Fibroblast of skin of back (primary cell): ENCODE results near the gene FFAR2.
"Not testable (repeated sequence)": the region's sequence is repeated elsewhere in the genome, so short reads cannot be mapped to it uniquely, and the experiment has no call there.

ENCODE experiments used
- DNase-seq: peaks from one replicate; pipeline ENCODE4 v3.0.0-alpha.2; 2013

Gene FFAR2

GRCh38 chr19:35457173-35457572 lies 9.1 kb downstream of the FFAR2 start:
- DNase-seq: no peak

GRCh38 chr19:35458192-35458591 lies 10.1 kb downstream of the FFAR2 start:
- DNase-seq: no peak

- no peak for DNase-seq
These were observed 10.8 kb downstream of the FFAR2 start for GRCh38 chr19:35458731-35459391.

GRCh38 chr19:35459414-35460082 lies 11.5 kb downstream of the FFAR2 start:
- no peak for DNase-seq

- no peak for DNase-seq
These were observed 12.6 kb downstream of the FFAR2 start for GRCh38 chr19:35460608-35461007.

GRCh38 chr19:35461060-35461459 lies 13.0 kb downstream of the FFAR2 start:
- no peak for DNase-seq

GRCh38 chr19:35461788-35462187 lies 13.7 kb downstream of the FFAR2 start:
- DNase-seq: not testable (repeated sequence)

GRCh38 chr19:35462476-35462953 lies 14.5 kb downstream of the FFAR2 start:
- DNase-seq: no peak

GRCh38 chr19:35462956-35463355 lies 14.9 kb downstream of the FFAR2 start:
- DNase-seq: not testable (repeated sequence)

- no peak for DNase-seq
These were observed 18.2 kb downstream of the FFAR2 start for GRCh38 chr19:35466259-35466658.

- DNase-seq: no peak
These were observed 20.6 kb downstream of the FFAR2 start for GRCh38 chr19:35468637-35469036.

GRCh38 chr19:35470128-35470527 lies 22.1 kb downstream of the FFAR2 start:
- DNase-seq: no peak

- DNase-seq: not testable (repeated sequence)
These were observed 23.0 kb downstream of the FFAR2 start for GRCh38 chr19:35471075-35471474.

GRCh38 chr19:35471946-35472345 lies 23.9 kb downstream of the FFAR2 start:
- no peak for DNase-seq

- no peak for DNase-seq
These were observed 26.0 kb downstream of the FFAR2 start for GRCh38 chr19:35474104-35474503.

- DNase-seq: not testable (repeated sequence)
These were observed 26.5 kb downstream of the FFAR2 start for GRCh38 chr19:35474594-35474993.

- DNase-seq: no peak
These were observed 28.1 kb downstream of the FFAR2 start for GRCh38 chr19:35476149-35476548.

- DNase-seq: no peak
These were observed 31.0 kb downstream of the FFAR2 start for GRCh38 chr19:35478794-35479677.

GRCh38 chr19:35483089-35483488 lies 35.0 kb downstream of the FFAR2 start:
- DNase-seq: no peak

- no peak for DNase-seq
These were observed 36.4 kb downstream of the FFAR2 start for GRCh38 chr19:35484252-35485036.

GRCh38 chr19:35486268-35486708 lies 38.2 kb downstream of the FFAR2 start:
- DNase-seq: no peak

- DNase-seq: no peak
These were observed 39.7 kb downstream of the FFAR2 start for GRCh38 chr19:35487656-35488182.
